ENCODE data around the gene KRTAP10-8. TPM values are rescaled to one million over a fixed set of nuclear protein-coding genes. Genes with fewer than 3 reads are reported as not detected.
"Not testable (repeated sequence)": the region's sequence is repeated elsewhere in the genome, so short reads cannot be mapped to it uniquely, and the experiment has no call there.

The KRTAP10-8 gene
- total RNA-seq, 1 donor from 2014 or later, result not detected

- Mint-ChIP-seq H3K9me3 (peaks cover 26% of the 10 kb centered on the region), H3K4me1 (no peaks in the 10 kb centered on the region), H3K36me3 (no peaks in the 10 kb centered on the region), H3K4me3 (no peak overlapping the region), H3K27me3 (ENCODE audit: insufficient read depth, low read depth) (peaks cover 5% of the 10 kb centered on the region), H3K27ac (no peak overlapping the region)
- peak overlapping the region; percentile 70 for H2AFZ ChIP-seq (replicated peaks)
- H3K79me2 ChIP-seq (ENCODE audit: low read depth), result no peaks in the 10 kb centered on the region
- no peaks in the 10 kb centered on the region for H3K36me3 ChIP-seq
- TF ChIP-seq EZH2phosphoT487 (IDR thresholded peaks at IDR 0.05) (no peak), EZH2 (IDR thresholded peaks at IDR 0.05) (no peak)
- TF ChIP-seq, protein P1, sequence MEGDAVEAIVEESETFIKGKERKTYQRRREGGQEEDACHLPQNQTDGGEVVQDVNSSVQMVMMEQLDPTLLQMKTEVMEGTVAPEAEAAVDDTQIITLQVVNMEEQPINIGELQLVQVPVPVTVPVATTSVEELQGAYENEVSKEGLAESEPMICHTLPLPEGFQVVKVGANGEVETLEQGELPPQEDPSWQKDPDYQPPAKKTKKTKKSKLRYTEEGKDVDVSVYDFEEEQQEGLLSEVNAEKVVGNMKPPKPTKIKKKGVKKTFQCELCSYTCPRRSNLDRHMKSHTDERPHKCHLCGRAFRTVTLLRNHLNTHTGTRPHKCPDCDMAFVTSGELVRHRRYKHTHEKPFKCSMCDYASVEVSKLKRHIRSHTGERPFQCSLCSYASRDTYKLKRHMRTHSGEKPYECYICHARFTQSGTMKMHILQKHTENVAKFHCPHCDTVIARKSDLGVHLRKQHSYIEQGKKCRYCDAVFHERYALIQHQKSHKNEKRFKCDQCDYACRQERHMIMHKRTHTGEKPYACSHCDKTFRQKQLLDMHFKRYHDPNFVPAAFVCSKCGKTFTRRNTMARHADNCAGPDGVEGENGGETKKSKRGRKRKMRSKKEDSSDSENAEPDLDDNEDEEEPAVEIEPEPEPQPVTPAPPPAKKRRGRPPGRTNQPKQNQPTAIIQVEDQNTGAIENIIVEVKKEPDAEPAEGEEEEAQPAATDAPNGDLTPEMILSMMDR (IDR thresholded peaks at IDR 0.05), result no peak
- H3K9ac ChIP-seq, result no peak overlapping the region
- no peak for DNase-seq (ENCODE audit: low spot score)
- no peaks in the 10 kb centered on the region for H4K20me1 ChIP-seq (ENCODE audit: low read depth)
- no peaks in the 10 kb centered on the region for H3K4me1 ChIP-seq
- no peaks in the 10 kb centered on the region for H3F3A ChIP-seq (ENCODE audit: low read depth)
- H3K9me3 ChIP-seq (ENCODE audit: low read depth), result no peaks in the 10 kb centered on the region
- H3K4me2 ChIP-seq, result no peak overlapping the region
- no peak overlapping the region for H3K27ac ChIP-seq
- H3K4me3 ChIP-seq, result no peak overlapping the region
- H3K27me3 ChIP-seq, result no peaks in the 10 kb centered on the region
These were observed 46.6 kb downstream of the KRTAP10-8 start for GRCh38 chr21:44658541-44658910.

- Histone ChIP-seq H3K27me3 (no peaks in the 10 kb centered on the region), H3K79me2 (ENCODE audit: low read depth) (no peaks in the 10 kb centered on the region), H3K27ac (no peak overlapping the region), H3K4me1 (no peaks in the 10 kb centered on the region), H3F3A (ENCODE audit: low read depth) (no peaks in the 10 kb centered on the region), H2AFZ (replicated peaks) (peak overlapping the region; percentile 70), H3K36me3 (no peaks in the 10 kb centered on the region), H3K4me2 (no peak overlapping the region), H3K9me3 (ENCODE audit: low read depth) (no peaks in the 10 kb centered on the region), H3K4me3 (no peak overlapping the region), H3K9ac (no peak overlapping the region), H4K20me1 (ENCODE audit: low read depth) (no peaks in the 10 kb centered on the region)
- TF ChIP-seq EZH2 (IDR thresholded peaks at IDR 0.05) (no peak), EZH2phosphoT487 (IDR thresholded peaks at IDR 0.05) (no peak)
- TF ChIP-seq, protein P1 (IDR thresholded peaks at IDR 0.05), result no peak
- no peaks in the 10 kb centered on the region for H3K4me1 Mint-ChIP-seq
- H3K9me3 Mint-ChIP-seq, result peaks cover 28% of the 10 kb centered on the region
- H3K27ac Mint-ChIP-seq, result no peak overlapping the region
- no peak for DNase-seq (ENCODE audit: low spot score)
- peaks cover 5% of the 10 kb centered on the region for H3K27me3 Mint-ChIP-seq (ENCODE audit: insufficient read depth, low read depth)
- H3K4me3 Mint-ChIP-seq, result no peak overlapping the region
- no peaks in the 10 kb centered on the region for H3K36me3 Mint-ChIP-seq
These were observed 47.2 kb downstream of the KRTAP10-8 start for GRCh38 chr21:44658913-44659595.

DNA sequence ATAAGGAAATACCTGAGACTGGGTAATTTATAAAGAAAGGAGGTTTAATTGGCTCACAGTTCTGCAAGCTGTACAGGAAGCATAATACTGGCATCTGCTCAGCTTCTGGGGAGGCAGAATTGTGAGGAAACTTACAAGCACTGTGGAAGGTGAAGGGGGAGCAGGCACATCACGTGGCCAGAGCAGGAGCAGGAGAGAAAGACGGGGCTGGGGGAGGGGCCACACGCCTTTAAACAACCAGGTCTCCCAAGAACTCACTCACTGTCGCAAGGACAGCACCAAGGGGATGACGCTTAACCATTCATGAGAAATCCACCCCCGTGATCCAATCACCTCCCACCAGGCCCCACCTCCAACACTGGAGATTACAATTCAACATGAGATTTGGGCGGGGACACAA lies 49.7 kb downstream of the KRTAP10-8 start:
- H3K27ac ChIP-seq; H3K4me3 ChIP-seq; H3K79me2 ChIP-seq (ENCODE audit: low read depth); H3K27me3 Mint-ChIP-seq (ENCODE audit: insufficient read depth, low read depth); H3K9me3 ChIP-seq (ENCODE audit: low read depth); H3K4me1 Mint-ChIP-seq; H3K4me1 ChIP-seq; H3K36me3 Mint-ChIP-seq; H3K27me3 ChIP-seq; H3F3A ChIP-seq (ENCODE audit: low read depth); H3K27ac Mint-ChIP-seq; H4K20me1 ChIP-seq (ENCODE audit: low read depth); H3K9ac ChIP-seq; H3K4me3 Mint-ChIP-seq; H3K4me2 ChIP-seq; H3K36me3 ChIP-seq: not testable (repeated sequence)
- H3K9me3 Mint-ChIP-seq, result peaks cover 32% of the 10 kb centered on the region
- peak; percentile 39 for DNase-seq (ENCODE audit: low spot score)
- H2AFZ ChIP-seq (replicated peaks), result peak overlapping the region; percentile 7

Other genes with a start within 250 kb of the KRTAP10-8 start
- gene LRRC3, start 156.6 kb upstream of the KRTAP10-8 start, total RNA-seq (ENCODE audit: low replicate concordance), result 2.5 and 4.9 TPM in 2 replicates
- not detected in 2 replicates for gene KRTAP10-1, start 71.9 kb upstream of the KRTAP10-8 start, total RNA-seq (ENCODE audit: low replicate concordance)
- gene KRTAP10-2, start 60.6 kb upstream of the KRTAP10-8 start, total RNA-seq (ENCODE audit: low replicate concordance), result not detected in 2 replicates
- gene KRTAP10-3, start 53.3 kb upstream of the KRTAP10-8 start, total RNA-seq (ENCODE audit: low replicate concordance), result not detected in 2 replicates
- gene KRTAP10-4, start 38.4 kb upstream of the KRTAP10-8 start, total RNA-seq (ENCODE audit: low replicate concordance), result not detected in 2 replicates
- not detected in 2 replicates for gene KRTAP10-5, start 31.5 kb upstream of the KRTAP10-8 start, total RNA-seq (ENCODE audit: low replicate concordance)
- gene KRTAP10-6, start 19.6 kb upstream of the KRTAP10-8 start, total RNA-seq (ENCODE audit: low replicate concordance), result not detected in 2 replicates
- not detected in 2 replicates for gene KRTAP10-7, start 11.5 kb upstream of the KRTAP10-8 start, total RNA-seq (ENCODE audit: low replicate concordance)
- gene KRTAP10-9, start 15.0 kb downstream of the KRTAP10-8 start, total RNA-seq (ENCODE audit: low replicate concordance), result not detected in 2 replicates
- gene KRTAP10-10, start 25.3 kb downstream of the KRTAP10-8 start, total RNA-seq (ENCODE audit: low replicate concordance), result not detected in 2 replicates
- not detected in 2 replicates for gene KRTAP10-11, start 34.3 kb downstream of the KRTAP10-8 start, total RNA-seq (ENCODE audit: low replicate concordance)
- not detected in 2 replicates for gene KRTAP12-4, start 42.6 kb downstream of the KRTAP10-8 start, total RNA-seq (ENCODE audit: low replicate concordance)
- gene KRTAP12-3, start 45.9 kb downstream of the KRTAP10-8 start, total RNA-seq (ENCODE audit: low replicate concordance), result not detected in 2 replicates
- not detected in 2 replicates for gene KRTAP12-2, start 54.8 kb downstream of the KRTAP10-8 start, total RNA-seq (ENCODE audit: low replicate concordance)
- not detected in 2 replicates for gene KRTAP12-1, start 70.1 kb downstream of the KRTAP10-8 start, total RNA-seq (ENCODE audit: low replicate concordance)
- gene KRTAP10-12, start 85.1 kb downstream of the KRTAP10-8 start, total RNA-seq (ENCODE audit: low replicate concordance), result not detected in 2 replicates
- not detected in 2 replicates for gene TSPEAR, start 99.5 kb downstream of the KRTAP10-8 start, total RNA-seq (ENCODE audit: low replicate concordance)
- 76.7 and 83.1 TPM in 2 replicates for gene UBE2G2, start 189.7 kb downstream of the KRTAP10-8 start, total RNA-seq (ENCODE audit: low replicate concordance)
- 117 and 135 TPM in 2 replicates for gene SUMO3, start 206.0 kb downstream of the KRTAP10-8 start, total RNA-seq (ENCODE audit: low replicate concordance)